ENCODE data around the gene PSME2. TPM values are rescaled to one million over a fixed set of nuclear protein-coding genes. Genes with fewer than 3 reads are reported as not detected.

PSME2 gene
- total RNA-seq, 1 experiment from 2014 or later, result 126 TPM

- Histone ChIP-seq H3K23me2 (ENCODE audit: insufficient read length, low read depth, low read length, poor library complexity, severe bottlenecking) (no peaks in the 10 kb centered on the region), H3K4me1 (ENCODE audit: insufficient read depth, low read length) (no peaks in the 10 kb centered on the region), H3K79me2 (ENCODE audit: insufficient read depth, low read length) (no peaks in the 10 kb centered on the region), H3K14ac (ENCODE audit: insufficient read depth, low read length) (0 out of 2 replicates have a peak within 1 kb of the TSS, but pooled peaks have one; percentile 30), H4K91ac (ENCODE audit: insufficient read length, low read depth, low read length) (no peak within 1 kb of the TSS), H3K79me1 (ENCODE audit: insufficient read depth, low read depth, low read length, poor library complexity, severe bottlenecking) (no peaks in the 10 kb centered on the region), H2AK5ac (ENCODE audit: insufficient read length, low read length) (no peak within 1 kb of the TSS), H3K9me3 (ENCODE audit: control insufficient read depth, low read depth, low read length) (no peaks in the 10 kb centered on the region), H2BK20ac (ENCODE audit: low read depth, low read length, poor library complexity, severe bottlenecking) (no peak within 1 kb of the TSS), H3T11ph (ENCODE audit: low read length) (no peak within 1 kb of the TSS), H2AFZ (ENCODE audit: low read length) (no peak within 1 kb of the TSS), H3K4me2 (ENCODE audit: insufficient read depth, insufficient read length, low read length) (peak within 1 kb of the TSS; percentile 31), H3K27me3 (ENCODE audit: insufficient read depth, low read length) (no peaks in the 10 kb centered on the region), H2BK120ac (ENCODE audit: low read depth, low read length, poor library complexity, severe bottlenecking) (no peak within 1 kb of the TSS), H2BK15ac (ENCODE audit: low read depth, low read length) (no peak within 1 kb of the TSS), H3K18ac (ENCODE audit: insufficient read length, low read depth, low read length) (no peak within 1 kb of the TSS), H2BK5ac (ENCODE audit: insufficient read length, low read length) (no peak within 1 kb of the TSS), H3K56ac (ENCODE audit: insufficient read length, low read depth, low read length) (no peak within 1 kb of the TSS), H3K27ac (ENCODE audit: insufficient read length, low read depth, low read length) (no peak within 1 kb of the TSS), H4K20me1 (ENCODE audit: control insufficient read depth, insufficient read depth, insufficient read length) (no peaks in the 10 kb centered on the region), H4K8ac (replicated peaks; ENCODE audit: insufficient read length, low read depth, low read length) (no peak within 1 kb of the TSS), H2BK12ac (ENCODE audit: insufficient read length, low read depth, low read length) (no peak within 1 kb of the TSS), H3K4ac (ENCODE audit: low read depth, low read length) (no peak within 1 kb of the TSS), H3K23ac (ENCODE audit: insufficient read length, low read depth, low read length) (no peak within 1 kb of the TSS), H4K5ac (ENCODE audit: insufficient read length, low read depth, low read length) (no peak within 1 kb of the TSS), H3K9ac (ENCODE audit: extremely low read depth, insufficient read length, low read length) (no peak within 1 kb of the TSS)
- peaks cover 21 to 65% (median 54%) of the 10 kb centered on the region in 3 experiments for H3K36me3 Mint-ChIP-seq (ENCODE audit: insufficient read depth in 1 of 3, low read depth in 3 of 3)
- peaks cover 11 to 13% of the 10 kb centered on the region in 2 experiments for H3K4me1 Mint-ChIP-seq
- H3K4me3 Mint-ChIP-seq, result peak within 1 kb of the TSS; percentile 61 to 80
- WGBS (ENCODE audit: extremely low coverage, insufficient read length, low lambda C conversion rate), result no CpG with 5 or more reads among the region's 12 CpGs
- peak; percentile 96 for TF ChIP-seq CTCF (conservative IDR thresholded peaks at IDR 0.05)
- DNase-seq, result peak; percentile 97
- no peaks in the 10 kb centered on the region; the same call in 1 of the 2 replicates for H3K27me3 Mint-ChIP-seq (ENCODE audit: low read depth)
- H3K27ac Mint-ChIP-seq, result peak within 1 kb of the TSS; percentile 71 to 96 (median 81)
- H3K9me3 Mint-ChIP-seq, result no peaks in the 10 kb centered on the region
Measured at GRCh38 chr14:24160850-24161804, 14.7 kb upstream of the PSME2 start, which contains the start of gene IRF9. Gene IRF9 (plus strand): TSS chr14:24161265. CDS start chr14:24162145, 880 bp downstream.
